ENCODE results near the gene TNP2. TPM values are rescaled to one million over a fixed set of nuclear protein-coding genes. Genes with fewer than 3 reads are reported as not detected.
"Not testable (repeated sequence)": the region's sequence is repeated elsewhere in the genome, so short reads cannot be mapped to it uniquely, and the experiment has no call there.

Gene TNP2
- total RNA-seq, 1 donor from 2014 or later, result not detected

DNA sequence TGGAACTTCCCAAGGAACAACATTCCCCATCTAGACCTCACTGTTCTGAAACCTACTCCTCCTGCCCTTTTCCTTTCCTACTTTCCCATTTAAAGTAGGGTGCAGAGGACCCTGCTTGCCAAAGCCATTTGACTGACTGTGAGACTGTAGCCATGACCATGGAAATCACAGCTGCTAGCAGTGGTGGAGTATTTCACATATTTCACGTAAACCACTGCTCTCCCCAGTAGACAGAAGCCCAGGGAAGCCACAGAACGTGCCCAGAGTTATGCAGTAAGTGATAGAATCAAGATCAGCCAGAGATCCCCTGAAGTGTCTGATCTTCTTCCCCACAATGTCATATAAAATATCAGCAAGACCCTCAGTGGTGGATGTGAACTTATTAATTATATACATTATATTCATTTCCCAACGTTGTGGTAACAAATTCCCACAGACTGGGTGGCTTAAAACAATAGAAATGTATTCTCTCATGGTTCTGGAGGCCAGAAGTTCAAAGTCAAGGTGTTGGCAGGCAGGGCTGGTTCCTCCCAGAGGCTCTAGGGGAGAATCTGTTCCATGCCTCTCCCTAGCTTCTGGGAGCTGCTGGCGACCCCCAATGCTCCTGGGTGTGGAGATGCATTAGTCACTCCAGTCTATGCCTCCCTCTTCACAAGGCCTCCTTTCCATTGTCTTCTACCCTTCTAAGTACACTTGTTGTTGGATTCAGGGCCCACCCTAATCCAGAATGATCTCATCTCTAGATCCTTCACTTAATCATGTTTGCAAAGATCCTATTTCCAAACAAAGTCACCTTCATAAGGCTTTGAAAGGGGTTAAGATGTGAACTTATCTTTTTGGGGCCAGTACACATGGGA is 32.7 kb upstream of the TNP2 start:
- intact Hi-C loops (cut with micrococcal nuclease), result no loop called here

GRCh38 chr16:11300560-11300892 is 31.4 kb upstream of the TNP2 start:
- intact Hi-C loops (cut with micrococcal nuclease), result no loop called here

GRCh38 chr16:11299865-11300559 is 30.9 kb upstream of the TNP2 start:
- intact Hi-C loops (cut with micrococcal nuclease), result no loop called here

- intact Hi-C loops (cut with micrococcal nuclease), result not testable (repeated sequence)
Measured at GRCh38 chr16:11298950-11299547, 29.9 kb upstream of the TNP2 start.

DNA sequence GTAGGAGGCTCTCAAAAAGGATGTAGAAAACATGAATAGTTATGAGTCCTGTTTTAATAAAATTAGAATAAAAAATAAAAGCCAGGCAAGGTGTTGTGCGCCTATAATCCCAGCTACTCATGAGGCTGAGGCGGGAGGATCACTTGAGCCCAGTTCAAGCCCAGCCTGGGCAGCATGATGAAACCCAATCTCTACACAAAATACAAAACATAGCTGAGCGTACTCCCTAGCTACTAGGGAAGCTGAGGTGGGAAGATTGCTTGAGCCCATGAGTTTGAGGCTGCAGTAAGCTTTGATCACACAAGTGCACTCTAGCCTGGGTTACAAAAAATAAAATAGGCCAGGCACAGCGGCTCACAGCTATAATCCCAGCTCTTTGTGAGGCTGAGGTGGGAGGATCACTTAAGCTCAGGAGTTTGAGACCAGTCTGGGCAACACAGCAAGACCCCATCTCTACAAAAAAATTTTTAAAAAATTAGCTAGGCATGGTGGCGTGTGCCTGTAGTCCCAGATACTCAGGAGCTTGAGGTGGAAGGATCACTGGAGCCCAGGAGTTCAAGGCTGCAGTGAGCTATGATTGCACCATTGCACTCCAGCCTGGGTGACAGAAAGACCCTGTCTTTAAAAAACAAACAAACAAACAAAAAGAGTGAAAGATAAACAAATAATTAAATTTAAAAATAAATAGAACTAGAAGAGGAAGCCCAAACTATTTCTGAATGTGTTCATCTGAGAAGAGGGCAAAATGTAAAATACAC is 29.2 kb upstream of the TNP2 start:
- intact Hi-C loops (cut with micrococcal nuclease), result no loop called here

DNA sequence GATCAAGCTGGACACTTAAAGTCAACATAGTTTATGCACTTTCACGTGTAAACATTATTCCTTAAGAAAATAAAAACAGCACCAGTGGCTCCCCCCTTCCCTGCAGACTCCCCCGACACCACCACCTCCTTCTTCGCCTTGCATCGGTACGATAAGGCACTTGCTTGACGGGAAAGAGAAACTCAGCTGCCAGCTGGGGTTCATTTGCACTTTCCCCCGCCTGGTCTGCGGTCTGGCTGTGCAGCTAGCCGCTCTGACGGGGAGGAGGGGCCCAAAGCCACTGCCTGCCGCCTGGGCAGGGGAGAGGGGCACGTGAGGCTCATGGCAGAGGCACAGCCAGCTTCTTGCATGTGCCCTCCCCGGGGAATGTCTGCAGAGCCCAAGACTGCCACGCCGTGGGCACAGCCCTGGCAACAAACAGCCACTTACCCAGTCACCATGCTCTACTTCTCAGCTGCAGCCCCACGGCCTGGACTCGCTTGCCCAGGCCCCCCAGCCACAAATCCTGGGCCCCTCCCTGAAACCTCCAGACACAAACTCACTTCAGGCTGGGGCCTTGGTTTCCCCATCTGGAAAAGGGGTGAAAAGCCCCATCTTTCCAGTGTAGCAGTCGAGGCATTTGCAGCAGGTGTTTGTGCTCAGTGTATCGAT is 28.5 kb upstream of the TNP2 start:
- intact Hi-C loops (cut with micrococcal nuclease), result no loop called here

DNA sequence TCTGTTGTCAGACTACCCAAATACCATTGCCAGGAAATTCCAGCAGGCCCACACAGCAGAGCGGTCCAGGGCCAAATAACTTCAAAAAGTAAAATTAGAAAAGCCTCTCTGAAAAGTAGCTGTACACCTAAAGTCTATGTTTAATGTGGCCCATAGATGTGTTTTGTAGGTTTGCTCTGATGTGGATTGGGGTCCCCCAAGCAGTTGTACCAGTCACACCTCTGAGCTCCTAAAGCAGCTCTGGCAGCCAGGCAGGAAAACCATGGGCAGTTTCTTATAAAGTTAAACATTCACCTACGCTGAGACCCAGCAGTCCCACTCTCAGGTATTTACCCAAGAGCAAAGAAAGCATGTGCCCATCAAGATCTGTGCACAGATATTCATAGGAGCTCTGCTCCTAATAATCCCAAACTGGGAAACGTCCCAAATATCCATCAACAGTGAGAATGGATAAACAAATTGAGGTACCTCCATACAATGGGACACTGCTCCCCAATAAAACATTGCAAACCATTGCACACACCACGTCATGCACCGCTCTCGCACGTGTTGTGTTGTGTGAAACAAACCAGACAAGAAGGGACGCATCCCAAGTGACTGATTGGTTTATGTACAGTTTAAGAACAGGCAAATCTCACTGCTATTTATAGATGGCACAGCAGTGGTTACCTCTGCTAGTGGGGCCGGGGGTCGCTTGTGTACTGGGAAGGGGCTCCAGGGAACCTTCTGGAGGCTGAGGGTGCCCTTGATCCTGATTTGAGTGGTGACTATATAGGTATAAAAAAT is 27.8 kb upstream of the TNP2 start:
- intact Hi-C loops (cut with micrococcal nuclease), result no loop called here

DNA sequence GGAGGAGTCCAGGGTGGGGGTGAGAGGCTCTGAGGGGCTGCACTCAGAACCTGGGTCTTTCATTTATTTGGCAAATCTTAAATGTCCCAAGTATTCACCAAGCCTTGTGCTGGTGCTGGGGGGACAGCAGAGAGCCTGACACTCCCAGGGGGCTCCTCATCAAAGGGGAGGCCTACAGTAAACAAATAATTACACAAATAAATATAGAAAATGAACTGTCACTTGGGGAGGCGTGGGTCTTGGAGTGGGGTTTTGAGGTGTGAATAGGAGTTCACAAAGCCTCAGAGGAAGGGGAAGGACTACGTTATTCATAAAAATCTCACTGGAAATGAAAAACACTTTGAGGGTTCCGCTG is 27.2 kb upstream of the TNP2 start:
- intact Hi-C loops (cut with micrococcal nuclease), result no loop called here

GRCh38 chr16:11295672-11296071 is 26.5 kb upstream of the TNP2 start:
- intact Hi-C loops (cut with micrococcal nuclease), result no loop called here

GRCh38 chr16:11292076-11292748 is 23.1 kb upstream of the TNP2 start:
- intact Hi-C loops (cut with micrococcal nuclease), result no loop called here

DNA sequence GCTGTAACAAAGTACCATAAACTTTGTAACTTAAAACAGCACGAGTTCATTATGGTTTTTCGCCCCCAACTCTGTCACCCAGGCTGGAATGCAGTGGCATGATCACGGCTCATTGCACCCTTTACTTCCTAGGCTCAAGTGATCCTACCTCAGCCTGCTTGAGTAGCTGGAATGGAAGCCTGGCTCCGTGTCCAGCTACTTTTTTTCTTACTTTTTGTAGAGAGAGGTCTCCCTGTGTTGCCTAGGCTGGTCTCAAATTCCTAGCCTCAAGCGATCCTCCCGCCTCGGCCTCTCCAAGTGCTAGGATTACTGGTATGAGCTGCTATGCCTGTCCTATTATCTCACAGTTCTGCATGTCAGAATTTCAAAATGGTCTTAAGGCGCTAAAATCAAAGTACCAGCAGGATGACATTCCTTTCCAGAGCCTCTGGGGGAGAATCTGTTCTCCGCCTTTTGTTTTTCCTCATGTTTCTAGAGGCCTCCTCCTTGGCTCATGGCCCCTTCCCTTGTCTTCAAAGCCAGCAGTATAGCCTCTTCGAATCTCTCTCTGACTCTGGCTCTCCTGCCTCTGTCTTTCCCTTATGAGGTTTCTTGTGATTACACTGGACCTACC is 22.1 kb upstream of the TNP2 start:
- intact Hi-C loops (cut with micrococcal nuclease), result no loop called here

DNA sequence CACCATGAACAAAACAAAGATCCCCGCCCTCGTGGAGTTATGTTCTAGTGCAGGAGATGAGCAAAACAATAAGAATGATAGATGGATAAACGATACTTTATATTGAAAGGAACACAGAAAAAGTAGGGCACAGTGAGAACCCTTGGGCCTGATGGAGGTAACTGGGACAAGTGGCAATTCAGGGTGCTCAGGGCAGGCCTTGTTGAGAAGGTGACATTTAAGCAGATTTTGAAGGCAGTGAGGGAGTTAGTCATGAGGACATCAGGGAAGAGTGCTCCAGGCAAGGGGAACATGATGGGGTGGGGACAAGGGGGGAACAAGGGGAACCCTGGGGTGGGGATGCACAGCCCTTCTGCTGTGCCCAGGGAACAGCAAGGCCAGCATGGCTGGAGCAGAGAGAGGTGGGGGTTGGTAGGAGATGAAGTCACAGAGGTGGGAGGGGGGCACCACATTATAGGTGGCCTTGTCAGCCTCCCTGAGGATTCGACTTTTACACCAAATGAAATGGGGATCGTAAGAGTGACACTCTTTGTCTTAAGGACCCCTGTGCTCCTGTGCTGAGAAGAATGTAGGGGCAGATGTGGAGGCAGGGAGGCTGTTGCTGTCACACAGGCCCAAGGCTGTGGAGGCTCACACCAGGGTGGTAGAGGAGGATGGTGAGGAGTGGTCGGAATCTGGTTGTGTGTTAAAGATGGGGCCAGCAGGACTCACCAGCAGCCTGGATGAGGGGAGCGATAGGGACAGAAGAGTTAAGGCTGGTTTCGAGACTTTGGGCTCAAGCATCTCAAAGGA is 21.2 kb upstream of the TNP2 start:
- intact Hi-C loops (cut with micrococcal nuclease), result no loop called here

DNA sequence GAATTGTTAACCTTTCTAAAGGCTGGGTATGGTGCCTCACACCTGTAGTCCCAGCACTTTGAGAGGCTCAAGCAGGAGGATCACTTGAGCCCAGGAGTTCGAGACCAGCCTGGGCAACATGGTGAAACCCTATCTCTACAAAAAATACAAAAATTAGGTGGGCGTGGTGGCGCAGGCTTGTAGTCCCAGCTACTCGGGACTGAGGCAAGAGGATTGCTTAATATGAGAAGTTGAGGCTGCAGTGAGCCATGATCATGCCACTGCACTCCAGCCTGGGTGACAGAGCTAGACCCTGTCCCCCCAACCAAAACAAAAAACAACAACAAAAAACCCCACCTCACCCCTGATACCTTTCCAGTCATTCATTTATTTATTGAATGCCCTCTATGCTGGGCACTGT is 20.6 kb upstream of the TNP2 start:
- intact Hi-C loops (cut with micrococcal nuclease), result not testable (repeated sequence)

DNA sequence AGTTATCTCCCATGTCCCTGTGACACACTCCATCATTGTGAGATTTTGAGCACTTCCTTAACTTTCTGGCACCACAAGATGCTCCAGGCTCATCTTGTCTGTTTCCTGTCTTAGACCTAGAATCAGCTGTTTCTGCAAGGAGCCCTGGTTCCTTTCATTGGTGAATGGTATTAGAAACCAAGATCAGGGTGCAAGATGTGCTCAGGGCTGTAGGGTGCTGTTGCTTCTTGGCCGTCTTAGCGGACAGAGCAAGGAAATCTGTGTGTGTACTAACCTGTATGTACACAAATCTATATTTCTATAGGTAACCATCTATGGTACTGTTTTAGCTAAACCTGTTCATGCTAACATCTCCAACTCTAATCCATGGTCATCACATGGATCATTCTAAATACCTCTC is 20.1 kb upstream of the TNP2 start:
- intact Hi-C loops (cut with micrococcal nuclease), result no loop called here

DNA sequence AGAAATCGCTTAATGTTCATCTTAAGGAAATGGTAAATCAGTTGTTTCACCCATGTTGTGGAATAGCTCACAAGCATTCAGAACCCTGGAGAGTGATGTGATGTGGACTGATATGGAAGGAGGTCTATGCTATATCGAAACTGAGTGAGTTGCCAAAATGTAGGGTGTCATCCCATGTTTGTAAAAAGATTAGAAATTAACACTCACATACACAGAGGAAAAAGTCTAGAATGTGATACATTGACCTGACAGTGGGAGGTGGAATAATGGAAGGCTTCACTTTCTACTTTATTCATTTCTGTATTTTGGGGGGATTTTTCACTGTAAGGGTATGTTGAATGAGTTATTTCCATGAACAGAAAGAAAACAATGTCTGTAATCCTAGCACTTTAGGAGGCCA is 16.7 kb upstream of the TNP2 start:
- intact Hi-C loops (cut with micrococcal nuclease), result no loop called here

GRCh38 chr16:11283820-11284248 is 14.7 kb upstream of the TNP2 start:
- intact Hi-C loops (cut with micrococcal nuclease), result no loop called here

- intact Hi-C loops (cut with micrococcal nuclease), result no loop called here
Measured at GRCh38 chr16:11280616-11281522, 11.7 kb upstream of the TNP2 start, which contains the start of gene PRM1. PRM1 (minus strand) TSS chr16:11281330; CDS start chr16:11281238, 92 bp downstream.

All from T-helper 2 cell treated with Interferon-gamma antibody and Interleukin-4, amounts not matched to agents 100 ng/mL and 5 ng/mL, for 36 hours (primary cell).